ENCODE measurements around the gene PHLDA2. TPM values are rescaled to one million over a fixed set of nuclear protein-coding genes. Genes with fewer than 3 reads are reported as not detected.

PHLDA2 gene
- total and polyA plus RNA-seq, 2 donors (not counting 3 experiments of a cell fraction or from before 2014, with no cell fraction given): 38.5 to 44.5 TPM

GRCh38 chr11:2914455-2915195 is 14.6 kb downstream of the PHLDA2 start:
- TF ChIP-seq MAX (IDR thresholded peaks at IDR 0.05; ENCODE audit: insufficient read depth, insufficient read length): no peak
- TF ChIP-seq, protein P1, sequence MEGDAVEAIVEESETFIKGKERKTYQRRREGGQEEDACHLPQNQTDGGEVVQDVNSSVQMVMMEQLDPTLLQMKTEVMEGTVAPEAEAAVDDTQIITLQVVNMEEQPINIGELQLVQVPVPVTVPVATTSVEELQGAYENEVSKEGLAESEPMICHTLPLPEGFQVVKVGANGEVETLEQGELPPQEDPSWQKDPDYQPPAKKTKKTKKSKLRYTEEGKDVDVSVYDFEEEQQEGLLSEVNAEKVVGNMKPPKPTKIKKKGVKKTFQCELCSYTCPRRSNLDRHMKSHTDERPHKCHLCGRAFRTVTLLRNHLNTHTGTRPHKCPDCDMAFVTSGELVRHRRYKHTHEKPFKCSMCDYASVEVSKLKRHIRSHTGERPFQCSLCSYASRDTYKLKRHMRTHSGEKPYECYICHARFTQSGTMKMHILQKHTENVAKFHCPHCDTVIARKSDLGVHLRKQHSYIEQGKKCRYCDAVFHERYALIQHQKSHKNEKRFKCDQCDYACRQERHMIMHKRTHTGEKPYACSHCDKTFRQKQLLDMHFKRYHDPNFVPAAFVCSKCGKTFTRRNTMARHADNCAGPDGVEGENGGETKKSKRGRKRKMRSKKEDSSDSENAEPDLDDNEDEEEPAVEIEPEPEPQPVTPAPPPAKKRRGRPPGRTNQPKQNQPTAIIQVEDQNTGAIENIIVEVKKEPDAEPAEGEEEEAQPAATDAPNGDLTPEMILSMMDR (IDR thresholded peaks at IDR 0.05; ENCODE audit: extremely low read depth in 1 of 2, insufficient read depth in 1 of 2, low read depth in 1 of 2, low read length in 2 of 2): no peak
- no peak for TF ChIP-seq FOS (IDR thresholded peaks at IDR 0.05; ENCODE audit: borderline replicate concordance, insufficient read depth, low read length)
- TF ChIP-seq POLR2AphosphoS5 (IDR thresholded peaks at IDR 0.05; ENCODE audit: insufficient read depth, low read depth, low read length): no peak
- no peak for TF ChIP-seq MYC (IDR thresholded peaks at IDR 0.05; ENCODE audit: low read depth, low read length)
- no peak for TF ChIP-seq JUN (IDR thresholded peaks at IDR 0.05; ENCODE audit: borderline replicate concordance, insufficient read depth, insufficient read length, low read depth)
- TF ChIP-seq POLR2A (IDR thresholded peaks at IDR 0.05; ENCODE audit: low read depth, low read length): no peak
- TF ChIP-seq GATA2 (IDR thresholded peaks at IDR 0.05; ENCODE audit: insufficient read depth, insufficient read length, low read depth, low read length): no peak
- TF ChIP-seq EZH2 (IDR thresholded peaks at IDR 0.05; ENCODE audit: borderline replicate concordance, low read depth, low read length, severe bottlenecking): no peak
- dilution Hi-C loops (cut with MboI; ENCODE audit: extremely low pct_ligation_motif_present, low sequenced_read_pairs) (no loop called here), intact Hi-C loops (cut with micrococcal nuclease) (no loop called here)
- Histone ChIP-seq H3K27ac (ENCODE audit: insufficient read depth, low read depth, low read length) (no peak overlapping the region), H4K20me1 (replicated peaks; ENCODE audit: control insufficient read depth, extremely low read depth, insufficient read depth, low read length) (no peaks in the 10 kb centered on the region), H3K9ac (replicated peaks; ENCODE audit: extremely low read depth, insufficient read depth, low read length) (no peak overlapping the region), H3K9me1 (replicated peaks; ENCODE audit: control insufficient read depth, extremely low read depth, insufficient read depth, low read length) (no peaks in the 10 kb centered on the region), H2AFZ (ENCODE audit: low read depth, low read length) (no peak overlapping the region), H3K36me3 (ENCODE audit: control insufficient read depth in 2 of 2, extremely low read depth in 1 of 2, insufficient read depth in 2 of 2, low read length in 2 of 2) (no peaks in the 10 kb centered on the region), H3K4me1 (ENCODE audit: control insufficient read depth, extremely low read depth, insufficient read depth, low read length) (no peaks in the 10 kb centered on the region), H3K79me2 (ENCODE audit: control insufficient read depth, insufficient read depth, low read length) (no peaks in the 10 kb centered on the region), H3K9me3 (replicated peaks; ENCODE audit: control insufficient read depth, insufficient read depth, low read length) (no peaks in the 10 kb centered on the region), H3K4me2 (ENCODE audit: insufficient read depth, low read length) (no peak overlapping the region), H3K27me3 (ENCODE audit: control insufficient read depth in 2 of 2, insufficient read depth in 2 of 2, low read length in 2 of 2) (no peaks in the 10 kb centered on the region), H3K4me3 (replicated peaks in 1 of 3; ENCODE audit: insufficient read depth in 1 of 3, low read depth in 1 of 3, low read length in 3 of 3) (no peak overlapping the region)
- CTCF ChIA-PET: interaction anchor here (1.0 kb wide), 1 partner anchor 16 kb away, joined by 6 read pairs; no protein-coding TSS in a partner anchor
- DNase-seq (ENCODE audit: low read depth, low spot score) (no peak), FAIRE-seq (no peak)
- POLR2A ChIA-PET: no interaction called here
- no TSS peak for BruUV-seq (replicated peaks)

Data from endothelial cell of umbilical vein (primary cell).